GM12878 (cell line): ENCODE measurements around the gene MIEF1. TPM values are rescaled to one million over a fixed set of nuclear protein-coding genes. Genes with fewer than 3 reads are reported as not detected.
A peak's percentile ranks its signal among the peaks of the same experiment; 100 is the strongest.

Experiments
- ATAC-seq: fragments of 200-7000 bp; cut with Tn5 transposase; 3 replicates; pipeline ENCODE4 v1.9.1; 2020; ENCODE audit warnings: mild to moderate bottlenecking, moderate library complexity
- BruUV-seq: library from RNA; stranded (reverse); fragments of 400-500 nt; replicated peaks from 2 replicates; lab custom pipeline; 2021; lab: Mats Ljungman, UMichigan
- CTCF ChIA-PET: fragments of 300-600 bp; sonication (Branson Sonifier 250); formaldehyde crosslinking; extraction: SDS; loops from one replicate; lab custom pipeline; 2021; ENCODE audit warnings: inconsistent platforms; lab: Yijun Ruan, JAX
- POLR2A ChIA-PET: fragments of 350-600 bp; formaldehyde crosslinking; extraction: SDS; loops from one replicate; lab custom pipeline; 2021; ENCODE audit warnings: inconsistent platforms; lab: Charles Lee
- RAD21 ChIA-PET: fragments of 300-600 bp; sonication (Branson Sonifier 250); formaldehyde crosslinking; loops from one replicate; lab custom pipeline; 2023; ENCODE audit warnings: antibody characterized with exemption; ENCODE audit not compliant: unreplicated experiment; lab: Charles Lee
- SMC1A ChIA-PET: fragments of 300-600 bp; sonication (Branson Sonifier 250); formaldehyde crosslinking; loops from one replicate; lab custom pipeline; 2023; ENCODE audit not compliant: unreplicated experiment, uncharacterized antibody; lab: Charles Lee
- DNase-seq: peaks from one replicate; pipeline ENCODE4 v3.0.0-alpha.2; 2011; ENCODE audit warnings: low read depth, low spot score
- FAIRE-seq: peaks from 3 replicates; lab custom pipeline; 2011; peaks lifted over from hg19 to GRCh38; lab: Jason Lieb, UNC
- H2AFZ ChIP-seq: 2 replicates; pipeline ENCODE4 v1.6.0; 2011; ENCODE audit warnings: low read depth, low read length, control low read depth; ENCODE audit not compliant: control insufficient read depth
- H3K27ac ChIP-seq: 2 replicates; pipeline ENCODE4 v1.5.1; 2011; ENCODE audit warnings: control low read depth; ENCODE audit not compliant: control insufficient read depth, insufficient read depth
- H3K27me3 ChIP-seq, 2 experiments: replicated peaks in 1 of 2; 2 replicates each; pipeline versions ENCODE4 v1.6.0 to v1.6.1; 2011; ENCODE audit warnings: low read length in 1 of 2; ENCODE audit not compliant: control insufficient read depth in 2 of 2, insufficient read depth in 2 of 2
- H3K36me3 ChIP-seq, 2 experiments: 2 replicates each; pipeline ENCODE4 v1.5.1; 2011; ENCODE audit warnings: low read length in 1 of 2; ENCODE audit not compliant: control insufficient read depth in 2 of 2, insufficient read depth in 2 of 2
- H3K4me1 ChIP-seq: 2 replicates; pipeline ENCODE4 v1.6.1; 2011; ENCODE audit warnings: mild to moderate bottlenecking, low read length, moderate library complexity, mixed read lengths; ENCODE audit not compliant: control insufficient read depth, insufficient read depth
- H3K4me2 ChIP-seq: 2 replicates; pipeline ENCODE4 v1.6.0; 2011; ENCODE audit warnings: control low read depth; ENCODE audit not compliant: control insufficient read depth, insufficient read depth
- H3K4me3 ChIP-seq: fragments of 200-600 bp; sonication (generic); 2 replicates; pipeline ENCODE4 v1.5.1; 2016
- H3K79me2 ChIP-seq: 2 replicates; pipeline ENCODE4 v1.6.0; 2011; ENCODE audit warnings: low read length; ENCODE audit not compliant: control insufficient read depth, insufficient read depth
- H3K9ac ChIP-seq: 2 replicates; pipeline ENCODE4 v1.8.0; 2011; ENCODE audit warnings: low read length, control low read depth, mixed read lengths; ENCODE audit not compliant: control insufficient read depth, insufficient read depth
- H3K9me3 ChIP-seq: replicated peaks from 3 replicates; pipeline ENCODE4 v1.5.1; 2011; ENCODE audit warnings: mild to moderate bottlenecking, low read length; ENCODE audit not compliant: control insufficient read depth, insufficient read depth
- H4K20me1 ChIP-seq: 2 replicates; pipeline ENCODE4 v1.6.0; 2011; ENCODE audit not compliant: control insufficient read depth, insufficient read depth
- RUNX3 ChIP-seq: IDR thresholded peaks from 2 replicates; pipeline ENCODE4 v1.6.1; 2012; ENCODE audit warnings: low read length, inconsistent platforms
- SREBF2 ChIP-seq: IDR thresholded peaks from 2 replicates; pipeline ENCODE4 v1.6.1; 2012; ENCODE audit warnings: mild to moderate bottlenecking, low read length
- WGBS: methylation state at CpG from one replicate; pipeline ENCODE4 v1.1.6; 2016; ENCODE audit warnings: low lambda C conversion rate; ENCODE audit not compliant: insufficient replicate concordance, insufficient coverage; ENCODE audit errors: missing lambda C conversion rate; 5-methylcytosine and 5-hydroxymethylcytosine counted together
- in situ Hi-C: fragments of 300-500 bp; cut with MboI; formaldehyde crosslinking; loops from 9 replicates; pipeline ENCODE4 v1.14.3; 2018; ENCODE audit warnings: mixed read lengths
- intact Hi-C: fragments of 100-400 bp; cut with micrococcal nuclease; formaldehyde crosslinking; loops from one replicate; pipeline ENCODE4 v1.14.2; 2022; ENCODE audit not compliant: unreplicated experiment
- polyA plus RNA-seq, 11 experiments: library from polyadenylated mRNA; depleted of rRNA in 4 of 11; unstranded in 6 of 11; stranded (reverse) in 5 of 11; fragments of >200 nt; fragmentation: Nextera tagmentation in 4 of 11; fragmentation: Illumina TruSeq in 1 of 11; extraction: Ambion mirVana in 4 of 11; extraction: Trizol in 1 of 11; gene quantifications; 1 replicate in 1 of 11; 2 replicates in 10 of 11; pipeline versions ENCODE4 v1.2.1 to v1.2.3, GENCODE V29; 2011 to 2016; ENCODE audit warnings: inconsistent platforms in 2 of 11, missing spikeins in 2 of 11, low read depth in 1 of 11
- total RNA-seq, 4 experiments: library from RNA; depleted of rRNA in 3 of 4; stranded (reverse); fragments of >200 nt in 3 of 4; fragmentation: Illumina TruSeq in 1 of 4; extraction: Trizol in 1 of 4; gene quantifications; 2 replicates each; pipeline versions ENCODE4 v1.2.1 to v1.2.3, GENCODE V29; 2013 to 2021
- TF ChIP-seq, protein P1 (sequence below): IDR thresholded peaks from 2 replicates; pipeline ENCODE4 v1.6.1; 2012; ENCODE audit warnings: mild to moderate bottlenecking, low read depth, low read length

Gene MIEF1
- total and polyA plus RNA-seq, 10 of the 15 experiments (the other 5 are each of a cell fraction or from before 2014, with no cell fraction given), result 12.4 to 52.3 (median 29.3) TPM

GRCh38 chr22:39545386-39546365 is 43.6 kb downstream of the MIEF1 start:
- RAD21 ChIA-PET, result no interaction called here
- H3K27ac ChIP-seq, result no peak overlapping the region
- no TSS peak for BruUV-seq
- CTCF ChIA-PET, result interaction anchor here (0.9 to 14.5 kb wide), 3 partner anchors 52 to 491 kb away, joined by 3 to 157 read pairs (median 3); no protein-coding TSS in a partner anchor
- DNase-seq (no peak), ATAC-seq (no peak), FAIRE-seq (no peak)
- no peak overlapping the region for H3K9ac ChIP-seq
- 30% methylated on average over 38 of the region's 39 CpGs for WGBS
- H3K4me3 ChIP-seq, result no peak overlapping the region
- H3K4me2 ChIP-seq, result no peak overlapping the region
- H3K9me3 ChIP-seq, result no peaks in the 10 kb centered on the region
- in situ Hi-C loops (no loop called here), intact Hi-C loops (no loop called here)
- H3K27me3 ChIP-seq, result peaks cover 3 to 4% of the 10 kb centered on the region in 2 experiments; a peak in 2 of 4 replicates
- TF ChIP-seq SREBF2, result no peak
- TF ChIP-seq, protein P1, sequence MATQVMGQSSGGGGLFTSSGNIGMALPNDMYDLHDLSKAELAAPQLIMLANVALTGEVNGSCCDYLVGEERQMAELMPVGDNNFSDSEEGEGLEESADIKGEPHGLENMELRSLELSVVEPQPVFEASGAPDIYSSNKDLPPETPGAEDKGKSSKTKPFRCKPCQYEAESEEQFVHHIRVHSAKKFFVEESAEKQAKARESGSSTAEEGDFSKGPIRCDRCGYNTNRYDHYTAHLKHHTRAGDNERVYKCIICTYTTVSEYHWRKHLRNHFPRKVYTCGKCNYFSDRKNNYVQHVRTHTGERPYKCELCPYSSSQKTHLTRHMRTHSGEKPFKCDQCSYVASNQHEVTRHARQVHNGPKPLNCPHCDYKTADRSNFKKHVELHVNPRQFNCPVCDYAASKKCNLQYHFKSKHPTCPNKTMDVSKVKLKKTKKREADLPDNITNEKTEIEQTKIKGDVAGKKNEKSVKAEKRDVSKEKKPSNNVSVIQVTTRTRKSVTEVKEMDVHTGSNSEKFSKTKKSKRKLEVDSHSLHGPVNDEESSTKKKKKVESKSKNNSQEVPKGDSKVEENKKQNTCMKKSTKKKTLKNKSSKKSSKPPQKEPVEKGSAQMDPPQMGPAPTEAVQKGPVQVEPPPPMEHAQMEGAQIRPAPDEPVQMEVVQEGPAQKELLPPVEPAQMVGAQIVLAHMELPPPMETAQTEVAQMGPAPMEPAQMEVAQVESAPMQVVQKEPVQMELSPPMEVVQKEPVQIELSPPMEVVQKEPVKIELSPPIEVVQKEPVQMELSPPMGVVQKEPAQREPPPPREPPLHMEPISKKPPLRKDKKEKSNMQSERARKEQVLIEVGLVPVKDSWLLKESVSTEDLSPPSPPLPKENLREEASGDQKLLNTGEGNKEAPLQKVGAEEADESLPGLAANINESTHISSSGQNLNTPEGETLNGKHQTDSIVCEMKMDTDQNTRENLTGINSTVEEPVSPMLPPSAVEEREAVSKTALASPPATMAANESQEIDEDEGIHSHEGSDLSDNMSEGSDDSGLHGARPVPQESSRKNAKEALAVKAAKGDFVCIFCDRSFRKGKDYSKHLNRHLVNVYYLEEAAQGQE, result peak; percentile 98
- TF ChIP-seq RUNX3, result 0 out of 2 replicates have a peak, but pooled peaks have one; percentile 6
- POLR2A ChIA-PET, result no interaction called here
- no peaks in the 10 kb centered on the region for H4K20me1 ChIP-seq
- SMC1A ChIA-PET, result interaction anchor here (1.0 kb wide), 1 partner anchor 491 kb away, joined by 5 read pairs; no protein-coding TSS in a partner anchor
- H3K36me3 ChIP-seq, result no peaks in the 10 kb centered on the region
- H3K4me1 ChIP-seq, result no peaks in the 10 kb centered on the region
- H2AFZ ChIP-seq, result no peak overlapping the region
- H3K79me2 ChIP-seq, result no peaks in the 10 kb centered on the region
